G401 (cell line): Measurements from ENCODE around the gene CWH43. TPM values are rescaled to one million over a fixed set of nuclear protein-coding genes. Genes with fewer than 3 reads are reported as not detected.

ENCODE experiments used
- total RNA-seq: library from RNA; depleted of rRNA; stranded (reverse); fragments of >200 nt; shearing (Covaris generic); gene quantifications from 2 replicates; pipeline ENCODE4 v1.2.3, GENCODE V29; 2014; rRNA removed

Gene CWH43
- total RNA-seq, 1 experiment from 2014 or later, result not detected

Other genes starting within 250 kb of the CWH43 start
- 15.5 and 17.8 TPM in 2 replicates for gene FRYL, start 206.0 kb upstream of the CWH43 start, total RNA-seq
- gene OCIAD1, start 155.2 kb upstream of the CWH43 start, total RNA-seq, result 172 and 188 TPM in 2 replicates
- not detected in 2 replicates for gene OCIAD2, start 79.5 kb upstream of the CWH43 start, total RNA-seq